HL-60 (cell line): Measurements from ENCODE around the gene IFNAR2.

Experiments
- DNase-seq, 2 experiments: peaks; one replicate each; pipeline ENCODE4 v3.0.0-alpha.2; 2010 to 2020; ENCODE audit warnings: low read depth in 1 of 2, low spot score in 1 of 2
- H3K27ac ChIP-seq: fragments of 250-450 bp; sonication (Bioruptor Pico); replicated peaks from 2 replicates; pipeline ENCODE4 v1.5.1; 2020; ENCODE audit warnings: mild to moderate bottlenecking, moderate library complexity
- H3K27me3 ChIP-seq: fragments of 250-450 bp; sonication (Bioruptor Pico); 2 replicates; pipeline ENCODE4 v1.5.1; 2021; ENCODE audit warnings: mild to moderate bottlenecking, moderate library complexity; ENCODE audit not compliant: insufficient read depth, poor library complexity, severe bottlenecking
- H3K4me3 ChIP-seq: replicated peaks from 2 replicates; pipeline ENCODE4 v1.5.1; 2011; ENCODE audit warnings: mild to moderate bottlenecking, control low read depth, low read length; ENCODE audit not compliant: insufficient read depth
- CTCF ChIP-seq: IDR thresholded peaks from one replicate; pipeline ENCODE4 v1.5.1; 2011; ENCODE audit warnings: low read length, control low read depth, inconsistent platforms; ENCODE audit not compliant: insufficient read depth
- GABPA ChIP-seq: IDR thresholded peaks from 2 replicates; pipeline ENCODE4 v1.6.1; 2012; ENCODE audit warnings: low read depth
- POLR2AphosphoS5 ChIP-seq: IDR thresholded peaks from 2 replicates; pipeline ENCODE4 v1.6.1; 2012; ENCODE audit warnings: low read depth
- REST ChIP-seq: IDR thresholded peaks from 2 replicates; pipeline ENCODE4 v1.6.1; 2012; ENCODE audit warnings: low read depth; ENCODE audit not compliant: insufficient replicate concordance
- SPI1 ChIP-seq: IDR thresholded peaks from 2 replicates; pipeline ENCODE4 v1.6.1; 2012; ENCODE audit warnings: low read depth, mild to moderate bottlenecking, borderline replicate concordance

IFNAR2 gene

DNA sequence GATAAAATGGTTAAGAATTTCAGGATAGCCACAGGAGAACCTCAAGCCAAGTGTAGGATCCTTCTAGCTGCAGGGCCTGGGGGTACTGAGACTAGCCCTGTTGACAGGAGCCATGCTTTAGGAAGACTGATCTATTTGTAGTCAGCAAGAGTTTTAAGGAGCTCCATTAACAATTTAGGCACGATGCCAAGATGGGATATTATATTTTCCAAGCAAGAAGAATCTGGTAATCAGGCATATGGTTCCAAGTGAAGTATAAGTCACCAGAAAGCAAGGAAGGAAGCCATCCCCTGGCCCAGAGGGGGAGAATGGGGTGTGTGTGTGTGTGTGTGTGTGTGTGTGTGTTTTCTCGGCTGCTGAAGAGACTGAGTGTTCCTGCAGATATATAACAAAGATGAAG, 7.0 kb downstream of the IFNAR2 start:
- no peak for DNase-seq
- H3K4me3 ChIP-seq, result no peak overlapping the region
- no peak overlapping the region for H3K27ac ChIP-seq
- TF ChIP-seq REST (no peak), SPI1 (no peak), GABPA (no peak), POLR2AphosphoS5 (no peak), CTCF (no peak)
- no peaks in the 10 kb centered on the region for H3K27me3 ChIP-seq

- DNase-seq, result no peak
- TF ChIP-seq SPI1 (no peak), POLR2AphosphoS5 (no peak), CTCF (no peak), GABPA (no peak), REST (no peak)
- no peak overlapping the region for H3K4me3 ChIP-seq
- H3K27ac ChIP-seq, result no peak overlapping the region
- H3K27me3 ChIP-seq, result no peaks in the 10 kb centered on the region
Observed at GRCh38 chr21:33237486-33237885, 7.7 kb downstream of the IFNAR2 start.

DNA sequence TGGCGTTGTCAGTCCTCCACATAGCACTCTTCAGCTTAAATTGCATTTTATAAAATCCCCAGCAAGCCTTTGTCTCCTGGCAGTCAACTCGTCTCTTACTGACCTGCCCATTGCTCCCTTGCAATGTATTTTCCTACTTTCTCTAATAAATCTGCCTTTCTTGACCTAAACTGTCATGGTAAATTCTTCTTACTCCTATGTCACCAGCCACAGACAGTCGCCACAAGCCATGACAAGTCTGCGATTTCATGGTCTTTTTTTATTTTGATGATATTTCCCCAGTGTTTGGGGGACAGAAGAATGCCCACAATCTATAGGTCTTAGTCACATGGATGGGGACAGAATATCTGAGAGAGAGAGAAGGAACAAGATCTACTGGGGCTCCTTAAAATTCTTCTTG, 8.4 kb downstream of the IFNAR2 start:
- DNase-seq, result no peak
- Histone ChIP-seq H3K27ac (no peak overlapping the region), H3K4me3 (no peak overlapping the region), H3K27me3 (no peaks in the 10 kb centered on the region)
- TF ChIP-seq REST, result no peak
- TF ChIP-seq POLR2AphosphoS5, result no peak
- TF ChIP-seq GABPA, result no peak
- no peak for TF ChIP-seq CTCF
- no peak for TF ChIP-seq SPI1
